MCF 10A (cell line): ENCODE measurements around the gene ZBTB47. TPM values are rescaled to one million over a fixed set of nuclear protein-coding genes. Genes with fewer than 3 reads are reported as not detected.

ENCODE experiments used
- BruUV-seq: library from RNA; stranded (reverse); fragments of 400-500 nt; replicated peaks from 2 replicates; lab custom pipeline; 2021; lab: Mats Ljungman, UMichigan
- CTCF ChIA-PET: fragments of 300-600 bp; sonication (Branson Sonifier 250); formaldehyde crosslinking; extraction: SDS; loops from one replicate; lab custom pipeline; 2021; ENCODE audit warnings: antibody characterized with exemption, inconsistent platforms; lab: Yijun Ruan, JAX
- POLR2A ChIA-PET: fragments of 300-600, 350-650 bp; sonication (Branson Sonifier 250); formaldehyde crosslinking; extraction: SDS; loops from one replicate; lab custom pipeline; 2020; ENCODE audit warnings: antibody characterized with exemption, inconsistent platforms; lab: Yijun Ruan, JAX
- DNase-seq: peaks from one replicate; pipeline ENCODE4 v3.0.0-alpha.2; 2018; ENCODE audit not compliant: unreplicated experiment
- H3K27ac Mint-ChIP-seq: one replicate; pipeline ENCODE4 v1.8.0; 2022; ENCODE audit warnings: mild to moderate bottlenecking, low read depth, mixed read lengths; ENCODE audit not compliant: unreplicated experiment
- H3K27me3 Mint-ChIP-seq: one replicate; pipeline ENCODE4 v1.8.0; 2022; ENCODE audit warnings: mixed read lengths; ENCODE audit not compliant: insufficient read depth, unreplicated experiment
- H3K36me3 Mint-ChIP-seq: one replicate; pipeline ENCODE4 v1.8.0; 2022; ENCODE audit warnings: mild to moderate bottlenecking, moderate library complexity, mixed read lengths; ENCODE audit not compliant: insufficient read depth, unreplicated experiment
- H3K4me1 Mint-ChIP-seq: one replicate; pipeline ENCODE4 v1.8.0; 2022; ENCODE audit warnings: mixed read lengths; ENCODE audit not compliant: insufficient read depth, unreplicated experiment
- H3K4me3 Mint-ChIP-seq: one replicate; pipeline ENCODE4 v1.8.0; 2022; ENCODE audit warnings: mild to moderate bottlenecking, moderate library complexity, mixed read lengths; ENCODE audit not compliant: unreplicated experiment
- H3K9me3 Mint-ChIP-seq: one replicate; pipeline ENCODE4 v1.8.0; 2022; ENCODE audit warnings: mixed read lengths; ENCODE audit not compliant: unreplicated experiment
- intact Hi-C: fragments of 100-400 bp; cut with micrococcal nuclease; formaldehyde crosslinking; loops from 2 replicates; pipeline ENCODE4 v1.14.1; 2022
- total RNA-seq: library from RNA; stranded (reverse); gene quantifications from 2 replicates; pipeline ENCODE4 v1.2.3, GENCODE V29; 2022
- TF ChIP-seq, protein P1 (sequence below): fragments of 200-600 bp; IDR thresholded peaks from one replicate; pipeline ENCODE4 v1.8.0; 2022; ENCODE audit warnings: antibody characterized with exemption, mild to moderate bottlenecking; ENCODE audit not compliant: unreplicated experiment

ZBTB47 gene
- total RNA-seq, 1 experiment from 2014 or later, result 10.9 TPM

DNA sequence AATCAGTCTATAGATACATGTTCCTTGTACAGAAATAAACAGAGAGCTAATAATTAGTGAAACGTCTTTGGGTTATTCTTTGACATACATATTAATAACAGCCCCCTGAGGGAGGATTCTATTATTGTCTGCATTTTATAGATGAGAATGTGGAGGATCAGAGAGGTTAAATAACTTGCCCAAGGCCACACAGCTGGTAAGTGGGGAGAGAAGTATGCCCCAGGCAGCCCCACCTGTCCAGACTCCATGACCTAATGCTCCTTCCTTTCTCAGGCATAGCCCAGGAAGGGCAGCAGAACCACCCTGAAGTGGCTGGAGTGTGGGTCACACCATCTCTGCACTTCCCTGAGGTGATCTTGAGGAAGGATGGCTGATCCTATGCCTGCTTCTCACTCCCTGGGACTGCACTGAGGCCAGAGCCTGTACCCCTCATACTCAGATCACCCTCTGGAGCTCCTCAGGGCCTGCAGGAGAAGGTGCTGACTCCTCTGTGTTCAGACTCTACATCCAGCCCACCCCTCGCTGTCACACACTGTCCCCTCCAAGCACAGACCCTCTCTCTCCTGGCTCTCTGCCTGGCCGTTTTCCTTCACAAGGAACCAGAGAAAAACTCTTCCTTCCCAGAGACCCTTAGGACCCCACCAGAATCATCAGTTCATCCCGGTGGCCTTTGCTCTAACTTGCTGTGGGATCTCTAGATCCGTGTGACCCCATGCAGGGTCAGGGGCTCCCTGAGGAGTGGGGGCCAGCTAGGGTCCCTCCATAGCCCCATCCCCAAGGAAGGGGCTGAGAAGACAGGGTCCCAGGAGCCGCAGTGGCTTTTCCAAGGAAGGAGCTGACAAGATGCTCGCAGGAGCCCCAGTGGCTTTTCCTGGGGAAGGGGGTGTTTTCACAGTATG lies 53.5 kb downstream of the ZBTB47 start:
- Mint-ChIP-seq H3K4me1 (no peaks in the 10 kb centered on the region), H3K27ac (no peak overlapping the region), H3K27me3 (no peaks in the 10 kb centered on the region), H3K36me3 (no peaks in the 10 kb centered on the region), H3K9me3 (no peaks in the 10 kb centered on the region), H3K4me3 (no peak overlapping the region)
- TF ChIP-seq, protein P1, sequence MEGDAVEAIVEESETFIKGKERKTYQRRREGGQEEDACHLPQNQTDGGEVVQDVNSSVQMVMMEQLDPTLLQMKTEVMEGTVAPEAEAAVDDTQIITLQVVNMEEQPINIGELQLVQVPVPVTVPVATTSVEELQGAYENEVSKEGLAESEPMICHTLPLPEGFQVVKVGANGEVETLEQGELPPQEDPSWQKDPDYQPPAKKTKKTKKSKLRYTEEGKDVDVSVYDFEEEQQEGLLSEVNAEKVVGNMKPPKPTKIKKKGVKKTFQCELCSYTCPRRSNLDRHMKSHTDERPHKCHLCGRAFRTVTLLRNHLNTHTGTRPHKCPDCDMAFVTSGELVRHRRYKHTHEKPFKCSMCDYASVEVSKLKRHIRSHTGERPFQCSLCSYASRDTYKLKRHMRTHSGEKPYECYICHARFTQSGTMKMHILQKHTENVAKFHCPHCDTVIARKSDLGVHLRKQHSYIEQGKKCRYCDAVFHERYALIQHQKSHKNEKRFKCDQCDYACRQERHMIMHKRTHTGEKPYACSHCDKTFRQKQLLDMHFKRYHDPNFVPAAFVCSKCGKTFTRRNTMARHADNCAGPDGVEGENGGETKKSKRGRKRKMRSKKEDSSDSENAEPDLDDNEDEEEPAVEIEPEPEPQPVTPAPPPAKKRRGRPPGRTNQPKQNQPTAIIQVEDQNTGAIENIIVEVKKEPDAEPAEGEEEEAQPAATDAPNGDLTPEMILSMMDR, result no peak
- BruUV-seq, result no TSS peak
- DNase-seq, result no peak
- ChIA-PET POLR2A (interaction anchor here (0.6 kb wide), 1 partner anchor 36 kb away, joined by 3 read pairs; no protein-coding TSS in a partner anchor), CTCF (interaction anchor here (1.2 kb wide), 1 partner anchor 43 kb away, joined by 3 read pairs; no protein-coding TSS in a partner anchor)
- intact Hi-C loops, result no loop called here

DNA sequence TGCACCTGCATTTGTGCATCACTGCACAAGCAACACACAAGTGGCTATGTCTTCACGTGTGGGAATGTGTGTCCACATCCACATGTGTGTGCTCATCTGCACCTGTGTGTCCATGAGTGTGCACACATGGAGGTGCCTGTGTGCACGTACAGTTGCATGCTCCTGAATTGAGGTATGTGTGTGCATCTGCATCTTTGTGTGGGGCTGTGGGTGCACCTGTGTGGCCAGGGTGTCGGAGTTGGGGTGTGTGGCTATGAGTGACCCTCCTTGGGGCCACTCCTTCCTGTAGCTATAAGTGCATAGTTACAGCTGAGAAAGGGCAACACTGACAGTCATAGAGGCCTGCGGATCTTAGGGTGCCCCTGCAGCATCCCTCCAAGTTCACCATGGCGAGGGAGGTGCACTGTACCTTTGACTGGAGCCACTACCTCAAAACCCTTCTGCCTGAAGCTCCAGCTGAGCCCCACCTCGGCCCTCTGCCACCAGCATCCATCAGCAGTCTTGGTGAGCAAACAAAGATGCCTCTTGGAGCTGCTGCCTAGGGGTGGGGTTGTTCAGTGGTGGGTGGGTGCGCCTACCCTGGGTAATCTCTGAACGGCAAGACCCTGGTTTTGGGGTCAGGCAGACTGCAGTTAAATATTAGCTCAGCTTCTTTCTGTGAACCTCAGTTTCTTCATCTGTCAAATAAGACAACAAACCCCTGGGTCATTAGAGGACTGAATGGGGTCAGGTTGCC lies 54.3 kb downstream of the ZBTB47 start:
- POLR2A ChIA-PET, result no interaction called here

DNA sequence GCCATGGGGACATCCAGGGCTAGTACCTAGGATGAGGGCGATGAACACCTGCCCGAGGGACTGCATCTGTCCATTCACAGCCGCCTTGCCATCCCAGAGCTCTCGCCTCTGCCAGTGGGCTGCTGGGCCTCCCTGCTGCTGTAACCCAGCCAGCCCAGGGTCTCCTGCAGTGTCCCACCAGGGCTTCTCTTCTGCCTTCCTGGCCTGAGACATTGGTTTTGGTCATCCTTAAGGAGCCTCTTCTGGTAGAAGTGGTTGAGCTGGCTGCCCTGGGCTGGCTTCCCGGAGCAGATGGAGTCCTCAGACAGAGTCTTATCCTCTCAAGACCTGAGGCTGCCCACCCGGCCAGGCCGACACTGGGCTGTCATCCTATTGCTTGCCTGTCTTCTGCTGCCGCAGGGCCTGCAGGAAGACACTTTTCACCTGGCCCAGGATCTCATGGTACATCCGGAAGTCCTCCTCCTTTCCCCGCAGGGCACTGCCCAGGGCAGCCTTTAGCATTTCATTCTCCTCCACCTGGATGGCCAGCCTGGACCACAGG lies 55.2 kb downstream of the ZBTB47 start:
- H3K36me3 Mint-ChIP-seq, result no peaks in the 10 kb centered on the region
- POLR2A ChIA-PET, result no interaction called here
- BruUV-seq, result no TSS peak
- intact Hi-C loops, result no loop called here
- no peaks in the 10 kb centered on the region for H3K27me3 Mint-ChIP-seq
- H3K27ac Mint-ChIP-seq, result no peak overlapping the region
- CTCF ChIA-PET, result interaction anchor here (1.0 kb wide), 1 partner anchor 9 kb away, joined by 6 read pairs; no protein-coding TSS in a partner anchor
- no peaks in the 10 kb centered on the region for H3K9me3 Mint-ChIP-seq
- DNase-seq, result no peak
- H3K4me3 Mint-ChIP-seq, result no peak overlapping the region
- H3K4me1 Mint-ChIP-seq, result no peaks in the 10 kb centered on the region
- TF ChIP-seq, protein P1, result no peak

More for the DNA sequence above, 54.3 kb downstream of the ZBTB47 start:
- H3K27ac Mint-ChIP-seq, result no peak overlapping the region
- H3K27me3 Mint-ChIP-seq, result no peaks in the 10 kb centered on the region
- H3K4me3 Mint-ChIP-seq, result no peak overlapping the region
- TF ChIP-seq, protein P1, result no peak
- DNase-seq, result no peak
- H3K4me1 Mint-ChIP-seq, result no peaks in the 10 kb centered on the region
- CTCF ChIA-PET, result interaction anchor here (1.0 kb wide), 1 partner anchor 10 kb away, joined by 6 read pairs; no protein-coding TSS in a partner anchor
- no TSS peak for BruUV-seq
- no peaks in the 10 kb centered on the region for H3K9me3 Mint-ChIP-seq
- intact Hi-C loops, result no loop called here
- no peaks in the 10 kb centered on the region for H3K36me3 Mint-ChIP-seq
